GM23338 (cell line): ENCODE measurements around the gene TSPYL2. TPM values are rescaled to one million over a fixed set of nuclear protein-coding genes. Genes with fewer than 3 reads are reported as not detected.

ENCODE experiments used
- ATAC-seq: fragments of 200-7000 bp; cut with Tn5 transposase; 3 replicates; pipeline ENCODE4 v1.9.1; 2020
- DNase-seq: peaks from one replicate; pipeline ENCODE4 v3.0.0-alpha.2; 2015; ENCODE audit warnings: low spot score
- H2AFZ ChIP-seq: fragments of 200-600 bp; sonication (generic); 2 replicates; pipeline ENCODE4 v1.8.0; 2016; ENCODE audit warnings: antibody characterized with exemption, mild to moderate bottlenecking, moderate library complexity
- H3F3A ChIP-seq: fragments of 200-600 bp; sonication (generic); replicated peaks from 2 replicates; pipeline ENCODE4 v1.8.0; 2017; ENCODE audit warnings: antibody characterized with exemption, mixed run types, low read depth
- H3K27ac ChIP-seq: fragments of 200-600 bp; sonication (generic); 2 replicates; pipeline ENCODE4 v1.6.1; 2016; ENCODE audit warnings: low read depth
- H3K27me3 ChIP-seq: fragments of 200-600 bp; sonication (generic); 2 replicates; pipeline ENCODE4 v1.8.0; 2016; ENCODE audit warnings: mild to moderate bottlenecking, mixed run types, moderate library complexity; ENCODE audit not compliant: insufficient read depth
- H3K36me3 ChIP-seq: fragments of 200-600 bp; sonication (generic); 2 replicates; pipeline ENCODE4 v1.8.0; 2016; ENCODE audit warnings: mild to moderate bottlenecking; ENCODE audit not compliant: insufficient read depth
- H3K4me1 ChIP-seq: fragments of 200-600 bp; sonication (generic); 2 replicates; pipeline ENCODE4 v1.8.0; 2016; ENCODE audit warnings: mild to moderate bottlenecking, moderate library complexity; ENCODE audit not compliant: insufficient read depth
- H3K4me2 ChIP-seq: fragments of 200-600 bp; sonication (generic); 2 replicates; pipeline ENCODE4 v1.7.1; 2017; ENCODE audit warnings: mixed run types
- H3K4me3 ChIP-seq: fragments of 200-600 bp; sonication (generic); 2 replicates; pipeline ENCODE4 v1.6.1; 2016; ENCODE audit warnings: mixed run types
- H3K79me2 ChIP-seq: fragments of 200-600 bp; sonication (generic); replicated peaks from 2 replicates; pipeline ENCODE4 v1.8.0; 2017; ENCODE audit warnings: mild to moderate bottlenecking; ENCODE audit not compliant: insufficient read depth
- H3K9me2 ChIP-seq: fragments of 200-600 bp; sonication (generic); 2 replicates; pipeline ENCODE4 v1.8.0; 2017; ENCODE audit not compliant: insufficient read depth
- H4K20me1 ChIP-seq: fragments of 200-600 bp; sonication (generic); replicated peaks from 2 replicates; pipeline ENCODE4 v1.8.0; 2017; ENCODE audit warnings: mild to moderate bottlenecking; ENCODE audit not compliant: insufficient read depth
- H3K27ac Mint-ChIP-seq: 2 replicates; pipeline ENCODE4 v1.8.0; 2020; ENCODE audit warnings: inconsistent platforms, mild to moderate bottlenecking, moderate library complexity, mixed read lengths
- H3K27me3 Mint-ChIP-seq: 3 replicates; pipeline ENCODE4 v1.8.0; 2022; ENCODE audit warnings: low read depth, mild to moderate bottlenecking, moderate library complexity, mixed read lengths, inconsistent platforms; ENCODE audit not compliant: insufficient read depth, poor library complexity
- H3K36me3 Mint-ChIP-seq: 3 replicates; pipeline ENCODE4 v1.8.0; 2021; ENCODE audit warnings: low read depth, mild to moderate bottlenecking, inconsistent platforms, moderate library complexity, mixed read lengths
- H3K4me1 Mint-ChIP-seq: 3 replicates; pipeline ENCODE4 v1.8.0; 2020; ENCODE audit warnings: mild to moderate bottlenecking, inconsistent platforms, mixed read lengths
- H3K4me3 Mint-ChIP-seq: 3 replicates; pipeline ENCODE4 v1.8.0; 2021; ENCODE audit warnings: moderate library complexity, mild to moderate bottlenecking, inconsistent platforms, mixed read lengths
- H3K9me3 Mint-ChIP-seq: 3 replicates; pipeline ENCODE4 v1.8.0; 2020; ENCODE audit warnings: moderate library complexity, mild to moderate bottlenecking, inconsistent platforms, mixed read lengths
- CREB1 ChIP-seq: fragments of 250-450 bp; sonication (Bioruptor Pico); IDR thresholded peaks from 2 replicates; pipeline ENCODE4 v1.5.0; 2020; ENCODE audit warnings: low read depth, mild to moderate bottlenecking, moderate library complexity
- EZH2phosphoT487 ChIP-seq: fragments of 200-600 bp; sonication (generic); IDR thresholded peaks from one replicate; pipeline ENCODE4 v1.8.1; 2018; ENCODE audit warnings: antibody characterized with exemption; ENCODE audit not compliant: unreplicated experiment
- JUNB ChIP-seq: IDR thresholded peaks from one replicate; pipeline ENCODE4 v1.6.1; 2016; ENCODE audit warnings: antibody characterized with exemption; ENCODE audit not compliant: unreplicated experiment
- NANOG ChIP-seq: IDR thresholded peaks from 2 replicates; pipeline ENCODE4 v1.6.1; 2016; ENCODE audit warnings: antibody characterized with exemption, borderline replicate concordance
- POLR2AphosphoS5 ChIP-seq: IDR thresholded peaks from 2 replicates; pipeline ENCODE4 v1.6.1; 2016; ENCODE audit warnings: antibody characterized with exemption, low read depth
- REST ChIP-seq: IDR thresholded peaks from one replicate; pipeline ENCODE4 v1.6.1; 2018; ENCODE audit warnings: antibody characterized with exemption; ENCODE audit not compliant: unreplicated experiment
- STAT1 ChIP-seq: IDR thresholded peaks from one replicate; pipeline ENCODE4 v1.6.1; 2016; ENCODE audit warnings: antibody characterized with exemption; ENCODE audit not compliant: unreplicated experiment
- ZNF114 ChIP-seq: fragments of 250-450 bp; sonication (Bioruptor Pico); IDR thresholded peaks from 2 replicates; pipeline ENCODE4 v1.5.0; 2020; ENCODE audit warnings: mild to moderate bottlenecking, moderate library complexity
- ZNF331 ChIP-seq: fragments of 250-450 bp; sonication (Bioruptor Pico); IDR thresholded peaks from 2 replicates; pipeline ENCODE4 v1.5.0; 2020; ENCODE audit warnings: low read depth, mild to moderate bottlenecking, moderate library complexity
- ZNF462 ChIP-seq: fragments of 250-450 bp; sonication (Bioruptor Pico); IDR thresholded peaks from 2 replicates; pipeline ENCODE4 v1.5.0; 2020; ENCODE audit warnings: mild to moderate bottlenecking, moderate library complexity
- polyA plus RNA-seq: library from polyadenylated mRNA; unstranded; fragments of >200 nt; fragmentation: Nextera tagmentation; extraction: Ambion mirVana; gene quantifications from 2 replicates; pipeline ENCODE4 v1.2.1, GENCODE V29; 2016
- total RNA-seq: library from RNA; depleted of rRNA; stranded (reverse); fragments of >200 nt; shearing (Covaris generic); gene quantifications from 2 replicates; pipeline ENCODE4 v1.2.3, GENCODE V29; 2014

The TSPYL2 gene
- total and polyA plus RNA-seq, 2 experiments from 2014 or later, result 13.4 TPM

GRCh38 chrX:53065104-53065503 is 17.1 kb upstream of the TSPYL2 start (continued):
- TF ChIP-seq ZNF462 (no peak), NANOG (no peak), STAT1 (no peak), EZH2phosphoT487 (no peak), POLR2AphosphoS5 (no peak)

GRCh38 chrX:53071064-53071463 is 11.1 kb upstream of the TSPYL2 start:
- Mint-ChIP-seq H3K27ac (no peak overlapping the region), H3K27me3 (peaks cover 5% of the 10 kb centered on the region), H3K36me3 (no peaks in the 10 kb centered on the region), H3K4me3 (no peak overlapping the region), H3K4me1 (peaks cover 15% of the 10 kb centered on the region), H3K9me3 (no peaks in the 10 kb centered on the region)
- Histone ChIP-seq H3K9me2 (no peaks in the 10 kb centered on the region), H2AFZ (no peak overlapping the region), H3K27me3 (no peaks in the 10 kb centered on the region), H3F3A (no peaks in the 10 kb centered on the region; the same call in 1 of the 2 replicates), H3K36me3 (no peaks in the 10 kb centered on the region), H3K4me3 (no peak overlapping the region), H3K4me1 (peaks cover 8% of the 10 kb centered on the region), H3K4me2 (no peak overlapping the region), H3K79me2 (no peaks in the 10 kb centered on the region), H4K20me1 (no peaks in the 10 kb centered on the region), H3K27ac (no peak overlapping the region)
- ATAC-seq, result no peak
- TF ChIP-seq REST (no peak), STAT1 (no peak), JUNB (no peak), ZNF331 (CRISPR knock-in tag) (no peak), POLR2AphosphoS5 (no peak), EZH2phosphoT487 (no peak), ZNF114 (no peak), NANOG (no peak), CREB1 (CRISPR knock-in tag) (no peak)
- DNase-seq, result no peak
